Measurements from ENCODE around the gene NCAPD2.
A peak's percentile ranks its signal among the peaks of the same experiment; 100 is the strongest.

Gene NCAPD2

DNA sequence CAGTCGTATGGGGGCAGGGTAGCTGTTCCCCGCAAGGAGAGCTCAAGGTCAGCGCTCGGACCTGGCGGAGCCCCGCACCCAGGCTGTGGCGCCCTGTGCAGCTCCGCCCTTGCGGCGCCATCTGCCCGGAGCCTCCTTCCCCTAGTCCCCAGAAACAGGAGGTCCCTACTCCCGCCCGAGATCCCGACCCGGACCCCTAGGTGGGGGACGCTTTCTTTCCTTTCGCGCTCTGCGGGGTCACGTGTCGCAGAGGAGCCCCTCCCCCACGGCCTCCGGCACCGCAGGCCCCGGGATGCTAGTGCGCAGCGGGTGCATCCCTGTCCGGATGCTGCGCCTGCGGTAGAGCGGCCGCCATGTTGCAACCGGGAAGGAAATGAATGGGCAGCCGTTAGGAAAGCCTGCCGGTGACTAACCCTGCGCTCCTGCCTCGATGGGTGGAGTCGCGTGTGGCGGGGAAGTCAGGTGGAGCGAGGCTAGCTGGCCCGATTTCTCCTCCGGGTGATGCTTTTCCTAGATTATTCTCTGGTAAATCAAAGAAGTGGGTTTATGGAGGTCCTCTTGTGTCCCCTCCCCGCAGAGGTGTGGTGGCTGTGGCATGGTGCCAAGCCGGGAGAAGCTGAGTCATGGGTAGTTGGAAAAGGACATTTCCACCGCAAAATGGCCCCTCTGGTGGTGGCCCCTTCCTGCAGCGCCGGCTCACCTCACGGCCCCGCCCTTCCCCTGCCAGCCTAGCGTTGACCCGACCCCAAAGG is 41.2 kb downstream of the NCAPD2 start:
- no peak for DNase-seq

DNA sequence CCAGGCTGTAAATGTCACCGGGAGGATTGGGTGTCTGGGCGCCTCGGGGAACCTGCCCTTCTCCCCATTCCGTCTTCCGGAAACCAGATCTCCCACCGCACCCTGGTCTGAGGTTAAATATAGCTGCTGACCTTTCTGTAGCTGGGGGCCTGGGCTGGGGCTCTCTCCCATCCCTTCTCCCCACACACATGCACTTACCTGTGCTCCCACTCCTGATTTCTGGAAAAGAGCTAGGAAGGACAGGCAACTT is 41.7 kb downstream of the NCAPD2 start:
- no peak for DNase-seq

DNA sequence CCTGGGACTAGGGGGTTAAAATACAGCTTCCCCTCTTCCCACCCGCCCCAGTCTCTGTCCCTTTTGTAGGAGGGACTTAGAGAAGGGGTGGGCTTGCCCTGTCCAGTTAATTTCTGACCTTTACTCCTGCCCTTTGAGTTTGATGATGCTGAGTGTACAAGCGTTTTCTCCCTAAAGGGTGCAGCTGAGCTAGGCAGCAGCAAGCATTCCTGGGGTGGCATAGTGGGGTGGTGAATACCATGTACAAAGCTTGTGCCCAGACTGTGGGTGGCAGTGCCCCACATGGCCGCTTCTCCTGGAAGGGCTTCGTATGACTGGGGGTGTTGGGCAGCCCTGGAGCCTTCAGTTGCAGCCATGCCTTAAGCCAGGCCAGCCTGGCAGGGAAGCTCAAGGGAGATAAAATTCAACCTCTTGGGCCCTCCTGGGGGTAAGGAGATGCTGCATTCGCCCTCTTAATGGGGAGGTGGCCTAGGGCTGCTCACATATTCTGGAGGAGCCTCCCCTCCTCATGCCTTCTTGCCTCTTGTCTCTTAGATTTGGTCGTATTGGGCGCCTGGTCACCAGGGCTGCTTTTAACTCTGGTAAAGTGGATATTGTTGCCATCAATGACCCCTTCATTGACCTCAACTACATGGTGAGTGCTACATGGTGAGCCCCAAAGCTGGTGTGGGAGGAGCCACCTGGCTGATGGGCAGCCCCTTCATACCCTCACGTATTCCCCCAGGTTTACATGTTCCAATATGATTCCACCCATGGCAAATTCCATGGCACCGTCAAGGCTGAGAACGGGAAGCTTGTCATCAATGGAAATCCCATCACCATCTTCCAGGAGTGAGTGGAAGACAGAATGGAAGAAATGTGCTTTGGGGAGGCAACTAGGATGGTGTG is 42.3 kb downstream of the NCAPD2 start:
- DNase-seq: no peak

DNA sequence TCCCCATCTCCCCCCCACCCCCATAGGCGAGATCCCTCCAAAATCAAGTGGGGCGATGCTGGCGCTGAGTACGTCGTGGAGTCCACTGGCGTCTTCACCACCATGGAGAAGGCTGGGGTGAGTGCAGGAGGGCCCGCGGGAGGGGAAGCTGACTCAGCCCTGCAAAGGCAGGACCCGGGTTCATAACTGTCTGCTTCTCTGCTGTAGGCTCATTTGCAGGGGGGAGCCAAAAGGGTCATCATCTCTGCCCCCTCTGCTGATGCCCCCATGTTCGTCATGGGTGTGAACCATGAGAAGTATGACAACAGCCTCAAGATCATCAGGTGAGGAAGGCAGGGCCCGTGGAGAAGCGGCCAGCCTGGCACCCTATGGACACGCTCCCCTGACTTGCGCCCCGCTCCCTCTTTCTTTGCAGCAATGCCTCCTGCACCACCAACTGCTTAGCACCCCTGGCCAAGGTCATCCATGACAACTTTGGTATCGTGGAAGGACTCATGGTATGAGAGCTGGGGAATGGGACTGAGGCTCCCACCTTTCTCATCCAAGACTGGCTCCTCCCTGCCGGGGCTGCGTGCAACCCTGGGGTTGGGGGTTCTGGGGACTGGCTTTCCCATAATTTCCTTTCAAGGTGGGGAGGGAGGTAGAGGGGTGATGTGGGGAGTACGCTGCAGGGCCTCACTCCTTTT is 43.1 kb downstream of the NCAPD2 start:
- no peak for DNase-seq

DNA sequence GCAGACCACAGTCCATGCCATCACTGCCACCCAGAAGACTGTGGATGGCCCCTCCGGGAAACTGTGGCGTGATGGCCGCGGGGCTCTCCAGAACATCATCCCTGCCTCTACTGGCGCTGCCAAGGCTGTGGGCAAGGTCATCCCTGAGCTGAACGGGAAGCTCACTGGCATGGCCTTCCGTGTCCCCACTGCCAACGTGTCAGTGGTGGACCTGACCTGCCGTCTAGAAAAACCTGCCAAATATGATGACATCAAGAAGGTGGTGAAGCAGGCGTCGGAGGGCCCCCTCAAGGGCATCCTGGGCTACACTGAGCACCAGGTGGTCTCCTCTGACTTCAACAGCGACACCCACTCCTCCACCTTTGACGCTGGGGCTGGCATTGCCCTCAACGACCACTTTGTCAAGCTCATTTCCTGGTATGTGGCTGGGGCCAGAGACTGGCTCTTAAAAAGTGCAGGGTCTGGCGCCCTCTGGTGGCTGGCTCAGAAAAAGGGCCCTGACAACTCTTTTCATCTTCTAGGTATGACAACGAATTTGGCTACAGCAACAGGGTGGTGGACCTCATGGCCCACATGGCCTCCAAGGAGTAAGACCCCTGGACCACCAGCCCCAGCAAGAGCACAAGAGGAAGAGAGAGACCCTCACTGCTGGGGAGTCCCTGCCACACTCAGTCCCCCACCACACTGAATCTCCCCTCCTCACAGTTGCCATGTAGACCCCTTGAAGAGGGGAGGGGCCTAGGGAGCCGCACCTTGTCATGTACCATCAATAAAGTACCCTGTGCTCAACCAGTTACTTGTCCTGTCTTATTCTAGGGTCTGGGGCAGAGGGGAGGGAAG is 43.9 kb downstream of the NCAPD2 start:
- peak; percentile 27 to 62 for DNase-seq

DNA sequence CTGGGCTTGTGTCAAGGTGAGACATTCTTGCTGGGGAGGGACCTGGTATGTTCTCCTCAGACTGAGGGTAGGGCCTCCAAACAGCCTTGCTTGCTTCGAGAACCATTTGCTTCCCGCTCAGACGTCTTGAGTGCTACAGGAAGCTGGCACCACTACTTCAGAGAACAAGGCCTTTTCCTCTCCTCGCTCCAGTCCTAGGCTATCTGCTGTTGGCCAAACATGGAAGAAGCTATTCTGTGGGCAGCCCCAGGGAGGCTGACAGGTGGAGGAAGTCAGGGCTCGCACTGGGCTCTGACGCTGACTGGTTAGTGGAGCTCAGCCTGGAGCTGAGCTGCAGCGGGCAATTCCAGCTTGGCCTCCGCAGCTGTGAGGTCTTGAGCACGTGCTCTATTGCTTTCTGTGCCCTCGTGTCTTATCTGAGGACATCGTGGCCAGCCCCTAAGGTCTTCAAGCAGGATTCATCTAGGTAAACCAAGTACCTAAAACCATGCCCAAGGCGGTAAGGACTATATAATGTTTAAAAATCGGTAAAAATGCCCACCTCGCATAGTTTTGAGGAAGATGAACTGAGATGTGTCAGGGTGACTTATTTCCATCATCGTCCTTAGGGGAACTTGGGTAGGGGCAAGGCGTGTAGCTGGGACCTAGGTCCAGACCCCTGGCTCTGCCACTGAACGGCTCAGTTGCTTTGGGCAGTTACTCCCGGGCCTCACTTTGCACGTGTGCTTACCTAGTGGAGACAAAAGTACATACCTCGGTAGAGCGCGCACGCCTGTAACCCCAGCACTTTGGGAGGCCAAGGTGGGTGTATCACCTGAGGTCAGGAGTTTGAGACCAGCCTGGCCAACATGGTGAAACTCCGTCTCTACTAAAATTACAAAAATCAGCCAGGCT is 44.8 kb downstream of the NCAPD2 start:
- no peak for DNase-seq

DNA sequence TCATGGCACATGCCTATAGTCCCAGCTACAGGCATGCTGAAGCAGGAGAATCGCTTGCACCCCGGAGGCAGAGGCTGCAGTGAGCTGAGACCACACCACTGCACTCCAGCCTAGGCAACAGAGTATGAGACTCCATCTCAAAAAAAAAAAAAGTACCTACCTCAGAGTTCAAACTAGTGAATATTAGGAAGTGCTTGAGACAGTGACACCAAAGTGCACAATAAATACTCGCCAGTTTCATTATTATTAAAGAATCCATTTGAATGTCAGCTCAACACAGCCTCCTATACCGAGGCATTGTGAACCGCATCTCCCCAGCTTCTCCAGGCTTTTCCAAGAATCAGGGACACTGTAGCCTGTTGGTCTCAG is 45.4 kb downstream of the NCAPD2 start:
- no peak for DNase-seq

DNA sequence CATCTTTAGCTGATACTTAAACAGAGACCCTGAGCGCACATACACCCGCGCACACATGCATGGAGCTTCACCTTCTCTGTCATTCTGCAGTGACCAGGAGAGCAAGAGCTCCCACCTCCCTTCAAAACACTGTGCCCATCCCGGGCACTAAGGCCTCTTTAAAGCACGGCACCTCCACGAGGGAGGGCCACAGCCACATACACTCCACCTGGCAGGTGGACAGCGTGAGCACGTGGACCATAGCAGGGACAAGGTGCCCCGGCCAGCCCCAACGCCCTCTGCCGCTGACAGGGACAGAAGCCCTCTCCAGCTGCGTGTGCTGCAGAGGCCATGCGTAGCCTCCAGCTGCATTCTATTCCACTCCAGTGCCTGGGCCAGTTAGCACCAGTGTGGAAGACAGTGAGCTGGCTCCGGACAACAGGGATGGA is 45.8 kb downstream of the NCAPD2 start:
- peak in 1 of 2 experiments; percentile 41 for DNase-seq

DNA sequence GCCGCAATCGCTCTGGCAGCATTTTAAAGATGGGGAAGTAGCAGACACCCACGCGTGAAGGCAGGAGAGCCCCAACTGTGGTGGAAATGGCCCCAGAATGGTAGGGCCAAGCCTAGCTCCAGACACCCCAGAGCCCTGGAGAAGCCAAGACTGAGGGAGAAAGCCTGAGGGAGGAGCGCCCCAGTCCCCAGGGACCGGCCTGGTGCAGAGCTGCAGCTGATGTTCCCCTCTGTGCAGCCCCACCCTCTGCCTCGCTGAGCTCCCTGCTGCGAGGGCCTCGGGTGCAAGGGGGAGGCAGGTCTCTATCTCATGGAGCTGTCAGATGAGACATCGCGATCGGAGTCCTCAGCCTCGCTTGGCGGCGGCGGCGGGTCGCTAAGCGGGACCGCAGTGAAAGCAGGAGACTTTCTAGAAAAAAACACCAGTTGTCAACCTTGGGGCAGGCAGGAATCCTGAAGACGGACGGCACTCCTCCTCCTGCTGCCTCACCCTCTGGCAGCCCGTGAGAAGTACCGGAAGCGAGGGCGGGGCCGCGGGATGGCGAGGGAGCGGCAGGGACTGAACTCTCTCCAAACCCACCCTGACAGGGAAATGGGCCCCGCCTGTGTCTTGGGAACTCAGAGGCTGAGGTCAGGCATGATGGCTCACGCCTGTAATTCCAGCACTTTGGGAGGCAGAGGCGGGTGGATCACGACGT is 46.4 kb downstream of the NCAPD2 start:
- DNase-seq: peak in 1 of 2 experiments; percentile 45

DNA sequence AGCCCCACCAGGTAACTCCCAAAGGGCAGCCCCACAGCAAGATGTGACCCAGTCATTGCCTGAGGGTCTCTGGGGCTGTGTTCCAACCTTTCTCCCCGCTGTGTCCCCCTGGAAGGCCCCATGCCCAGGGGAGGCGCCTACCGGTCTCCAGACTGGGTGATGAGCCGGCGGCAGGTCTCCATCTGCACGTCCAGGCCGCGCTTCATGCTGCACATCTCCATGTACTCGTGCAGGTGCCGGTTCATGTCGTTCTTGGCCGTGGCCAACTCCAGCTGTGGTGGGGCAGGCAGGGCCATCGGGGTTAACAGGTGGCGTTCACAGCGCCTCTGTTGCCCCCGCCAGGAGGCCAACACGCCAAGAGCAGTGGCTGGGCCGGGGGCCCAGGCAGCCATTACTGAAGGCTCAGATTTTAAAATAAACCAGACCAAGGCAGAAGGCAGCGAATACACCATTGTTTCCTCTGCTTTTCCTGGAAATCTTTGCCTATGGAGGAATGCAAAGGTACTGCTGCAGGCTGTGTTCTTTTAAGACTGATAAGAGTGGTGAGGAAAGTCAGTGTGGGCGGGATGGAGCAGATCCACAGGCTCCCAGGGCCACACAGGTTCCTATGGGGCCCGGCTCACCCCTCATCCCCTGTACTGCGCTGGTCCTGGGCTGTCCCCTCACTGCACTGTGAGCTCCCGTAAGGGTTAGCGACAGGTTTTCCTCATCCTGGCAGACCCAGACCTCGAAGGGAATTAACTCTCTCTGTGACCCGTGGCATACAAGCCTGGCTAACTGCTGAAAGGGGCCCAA is 47.7 kb downstream of the NCAPD2 start:
- DNase-seq: no peak

DNA sequence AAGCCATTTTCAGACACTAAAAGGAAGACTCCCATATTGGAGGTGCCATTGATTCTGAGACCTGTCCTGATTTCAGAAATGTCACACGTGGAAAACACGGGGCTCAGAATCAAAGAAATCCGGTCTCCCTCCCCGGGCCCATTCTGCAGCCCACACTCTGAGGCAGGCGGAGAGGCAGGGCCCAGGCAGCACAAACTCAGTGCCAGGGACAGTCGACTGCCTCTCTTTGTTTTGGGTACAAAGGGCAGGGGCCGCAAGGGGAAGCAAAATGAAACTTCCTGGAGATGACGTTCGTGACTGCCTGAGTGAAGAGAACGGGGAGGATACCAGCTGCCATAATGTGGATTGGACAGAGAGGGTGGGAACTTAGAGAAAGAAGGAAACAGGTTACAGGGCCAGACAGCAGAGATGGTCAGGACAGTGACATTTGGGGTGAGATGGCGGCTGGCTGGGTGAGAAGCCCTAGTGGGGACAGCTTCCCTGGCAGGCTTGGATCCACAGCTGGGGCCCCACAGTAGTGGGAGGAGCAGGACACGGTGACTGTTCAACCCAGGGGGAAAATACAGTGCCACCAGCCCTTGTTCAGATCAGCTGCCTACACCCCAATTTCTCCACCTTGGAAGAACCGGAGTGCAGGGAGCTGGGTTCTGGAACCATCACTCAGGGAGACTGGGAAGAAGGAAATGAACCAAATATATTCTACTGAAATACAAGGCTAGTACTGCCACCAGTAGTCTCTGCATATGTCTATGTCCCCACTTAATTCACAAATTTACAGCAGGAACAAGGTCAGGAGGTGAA is 48.5 kb downstream of the NCAPD2 start:
- peak in 1 of 2 experiments; percentile 12 for DNase-seq

DNA sequence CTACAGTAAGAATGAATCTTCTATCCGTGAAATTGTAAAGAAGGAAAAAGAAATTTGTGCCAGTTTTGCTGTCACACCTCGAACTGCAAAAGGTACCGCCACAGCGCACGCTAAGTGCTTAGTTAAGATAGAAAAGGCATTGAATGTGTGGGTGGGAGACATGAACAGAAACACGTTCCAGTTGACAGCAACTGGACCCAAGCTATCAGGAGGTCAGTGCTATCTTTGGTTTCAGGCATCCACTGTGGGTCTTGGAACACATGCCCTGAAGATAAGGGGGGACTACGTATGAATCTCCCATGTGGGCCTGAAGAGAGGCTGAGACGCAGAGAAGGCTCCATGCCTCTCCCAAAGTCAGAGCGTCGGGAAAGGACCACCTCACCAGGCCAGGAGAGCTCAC is 52.1 kb downstream of the NCAPD2 start:
- DNase-seq: no peak

DNA sequence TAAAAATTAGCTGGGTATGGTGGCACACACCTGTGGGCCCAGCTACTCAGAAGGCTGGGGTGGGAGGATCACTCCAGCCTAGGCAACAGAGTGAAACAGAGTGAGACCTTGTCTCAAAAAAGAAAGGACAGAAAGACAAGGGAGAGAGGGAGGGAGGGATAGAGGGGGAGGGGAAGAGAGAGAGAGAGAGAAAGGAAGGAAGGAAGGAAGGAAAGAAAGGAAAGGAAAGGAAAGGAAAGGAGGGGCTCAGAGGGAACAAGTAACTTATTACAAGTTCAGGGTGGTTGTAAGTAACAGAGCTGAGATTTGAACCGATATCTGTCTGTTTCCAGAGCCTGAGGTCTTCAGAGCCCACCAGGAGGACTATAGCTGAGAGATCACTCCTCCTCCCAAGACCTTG is 53.7 kb downstream of the NCAPD2 start:
- DNase-seq: no peak

DNA sequence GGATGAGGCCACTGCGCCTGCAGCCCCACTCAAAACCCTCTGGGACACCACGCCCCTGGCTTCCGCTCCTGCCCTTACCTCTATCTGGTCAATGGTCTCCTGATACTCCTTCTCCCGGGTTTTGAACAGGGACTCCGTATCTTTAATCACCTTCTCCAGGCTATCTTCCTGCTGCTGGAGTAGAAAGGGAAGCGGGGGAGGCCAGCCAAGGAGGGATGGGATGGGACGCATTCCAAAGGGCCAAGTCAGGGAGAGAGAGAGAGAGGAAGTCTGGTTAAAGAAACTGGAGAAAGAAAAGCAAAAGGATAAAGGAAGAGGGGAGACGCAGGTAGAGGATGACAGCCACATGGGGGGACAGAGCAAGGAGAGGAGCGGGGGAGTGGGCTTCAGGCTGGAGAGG is 54.1 kb downstream of the NCAPD2 start:
- DNase-seq: no peak

DNA sequence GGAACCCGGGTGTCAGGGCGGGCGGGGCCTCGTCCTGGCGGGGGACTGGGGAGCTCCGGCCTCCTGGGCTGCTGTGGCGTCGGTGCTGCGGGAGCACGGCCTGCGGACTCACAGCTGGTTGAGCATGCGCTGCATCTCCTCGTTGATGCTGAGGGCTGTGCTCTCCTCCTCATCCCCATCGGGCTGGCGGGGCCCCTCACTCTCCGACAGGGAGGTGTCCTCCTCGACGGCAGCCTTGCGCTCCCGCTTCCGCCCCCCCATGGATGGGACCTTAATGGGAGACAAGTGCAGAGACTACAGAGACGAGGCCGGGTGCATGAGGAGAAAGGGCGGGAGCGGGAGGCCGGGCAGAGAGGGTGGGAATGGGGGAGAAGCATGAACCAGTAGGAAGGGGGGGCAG is 54.7 kb downstream of the NCAPD2 start:
- DNase-seq: no peak

DNA sequence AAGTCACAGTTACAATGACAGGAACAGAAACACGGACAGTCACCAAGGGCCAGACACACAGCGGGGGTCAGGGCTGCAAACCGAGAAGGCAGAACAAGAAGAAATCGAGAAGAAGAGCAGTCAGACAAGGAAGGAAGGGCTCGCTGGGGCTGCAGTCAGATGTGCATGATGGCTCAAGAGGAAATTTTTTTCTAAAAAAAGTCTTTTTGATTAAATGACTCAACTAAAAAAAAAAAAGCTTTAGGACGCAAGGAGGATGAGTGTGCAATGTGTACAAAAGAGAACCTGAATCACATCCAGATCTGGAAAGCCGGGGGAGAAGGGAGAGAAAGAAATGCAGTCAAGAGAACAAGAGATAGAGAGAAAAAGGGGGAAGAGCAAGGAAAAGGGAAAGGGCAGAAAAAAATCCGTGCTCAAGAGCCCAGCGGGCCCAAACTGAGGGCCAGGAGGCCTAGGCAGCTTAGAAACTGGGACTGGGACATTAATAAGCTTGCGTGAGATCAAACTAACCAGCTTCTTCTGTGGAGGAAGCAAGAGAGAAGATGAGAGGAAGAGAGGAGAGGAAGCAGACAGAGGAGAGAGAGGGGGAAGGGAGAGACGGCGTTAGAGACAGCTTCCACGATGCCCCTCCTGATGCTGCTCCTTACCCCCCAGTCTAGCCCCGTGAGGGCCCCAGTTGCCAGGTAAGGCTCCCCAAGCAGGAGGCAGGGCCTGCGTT is 55.2 kb downstream of the NCAPD2 start:
- no peak for DNase-seq

DNA sequence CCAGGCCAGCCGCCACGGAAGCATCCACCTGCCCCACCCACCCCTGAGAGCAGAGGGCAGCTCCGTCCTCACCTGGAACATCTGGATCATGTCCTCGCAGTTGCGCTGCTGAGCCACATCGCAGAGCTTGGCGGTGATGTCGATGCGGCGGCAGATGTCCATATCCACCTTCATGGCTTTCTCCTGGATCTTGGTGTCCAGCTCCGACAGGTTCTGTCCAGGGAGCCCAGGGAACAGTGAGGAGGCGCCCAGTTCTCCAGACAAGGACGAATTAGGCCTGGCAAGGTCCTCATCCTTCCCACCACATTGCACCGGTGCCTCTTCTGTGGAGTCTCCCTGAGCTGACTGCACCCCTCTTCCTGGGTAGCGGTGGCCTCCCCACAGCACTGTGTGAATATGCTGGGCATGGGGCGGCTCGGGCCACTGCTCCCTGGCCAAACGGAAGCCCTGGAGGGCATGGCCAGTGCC is 55.8 kb downstream of the NCAPD2 start:
- DNase-seq: no peak

DNA sequence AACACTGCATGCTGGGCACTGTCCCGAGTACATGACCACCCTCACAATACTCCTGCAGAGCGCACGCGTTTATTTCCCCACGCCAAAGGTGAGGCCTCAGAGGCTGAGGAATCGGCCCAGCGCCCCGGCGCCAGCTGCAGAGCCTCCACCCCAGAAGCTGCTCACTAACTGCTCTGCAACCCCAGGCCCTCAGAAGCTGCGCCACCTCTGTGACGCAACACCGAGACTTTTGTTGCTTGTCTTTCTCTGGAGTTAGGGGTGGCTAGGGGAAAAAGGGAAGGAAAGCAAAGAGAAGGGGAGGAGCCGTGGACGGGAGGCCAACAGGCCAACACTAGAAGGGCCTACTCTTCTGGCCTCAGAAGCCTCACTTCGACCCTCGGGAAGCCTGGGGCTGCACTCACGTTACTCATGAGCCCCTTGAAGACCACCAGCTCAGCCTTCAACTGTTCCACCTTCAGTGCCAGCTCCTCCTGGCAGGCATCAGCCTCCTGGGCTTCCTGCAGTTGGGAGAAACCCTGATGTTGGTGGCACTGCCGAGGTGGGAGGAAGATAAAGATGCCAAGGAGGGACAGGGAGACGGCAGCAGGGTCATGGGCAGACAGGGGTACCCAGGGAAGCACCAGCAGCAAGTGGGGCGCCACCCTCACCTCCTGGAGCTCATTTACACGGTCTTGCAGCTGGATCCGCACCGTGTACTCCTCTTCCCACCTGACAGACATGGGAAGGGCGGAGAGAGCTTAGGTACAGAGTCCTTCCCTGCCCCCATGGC is 56.6 kb downstream of the NCAPD2 start:
- no peak for DNase-seq

All from SHP77 (cell line).